Measurements from ENCODE around the gene SOX21. TPM values are rescaled to one million over a fixed set of nuclear protein-coding genes. Genes with fewer than 3 reads are reported as not detected.

Gene SOX21
- total RNA-seq, 4 donors from 2014 or later: not detected

- H3K4me3 ChIP-seq: no peak overlapping the region
- H3K4me1 ChIP-seq: no peaks in the 10 kb centered on the region
- H3K27ac ChIP-seq: no peak overlapping the region
- no peaks in the 10 kb centered on the region for H3K27me3 ChIP-seq
- TF ChIP-seq POLR2A (IDR thresholded peaks at IDR 0.05): no peak
- TF ChIP-seq CTCF (IDR thresholded peaks at IDR 0.05): no peak
- no peak for TF ChIP-seq EP300 (IDR thresholded peaks at IDR 0.05)
- H3K9me3 ChIP-seq: no peaks in the 10 kb centered on the region
- H3K36me3 ChIP-seq: no peaks in the 10 kb centered on the region
- 64 to 72% methylated on average over 2 of the region's 2 CpGs for WGBS, 2 donors
- DNase-seq (ENCODE audit: low spot score in 2 of 2): no peak
These were observed 45.2 kb downstream of the SOX21 start for GRCh38 chr13:94667190-94667589.

GRCh38 chr13:94666065-94666464, 46.3 kb downstream of the SOX21 start:
- TF ChIP-seq POLR2A (IDR thresholded peaks at IDR 0.05) (no peak), CTCF (IDR thresholded peaks at IDR 0.05) (no peak), EP300 (IDR thresholded peaks at IDR 0.05) (no peak)
- no peak overlapping the region for H3K4me3 ChIP-seq
- no peak overlapping the region for H3K27ac ChIP-seq
- H3K36me3 ChIP-seq: no peaks in the 10 kb centered on the region
- H3K4me1 ChIP-seq: peaks cover 0 to under 1% (median 0%) of the 10 kb centered on the region in 4 donors
- 87 to 91% methylated on average over 7 of the region's 7 CpGs for WGBS, 2 donors
- DNase-seq (ENCODE audit: low spot score in 2 of 2): no peak
- no peaks in the 10 kb centered on the region for H3K27me3 ChIP-seq
- no peaks in the 10 kb centered on the region for H3K9me3 ChIP-seq

GRCh38 chr13:94664889-94665288, 47.5 kb downstream of the SOX21 start:
- Histone ChIP-seq H3K4me3 (no peak overlapping the region), H3K27me3 (no peaks in the 10 kb centered on the region), H3K36me3 (no peaks in the 10 kb centered on the region), H3K27ac (no peak overlapping the region), H3K9me3 (no peaks in the 10 kb centered on the region), H3K4me1 (peaks cover 0 to 3% (median 0%) of the 10 kb centered on the region in 4 donors)
- WGBS, 2 donors: 68 to 73% methylated on average over 7 of the region's 7 CpGs
- DNase-seq (ENCODE audit: low spot score in 2 of 2): no peak
- TF ChIP-seq EP300 (IDR thresholded peaks at IDR 0.05) (no peak), POLR2A (IDR thresholded peaks at IDR 0.05) (no peak), CTCF (IDR thresholded peaks at IDR 0.05) (no peak)

- peaks cover 0 to 3% (median 0%) of the 10 kb centered on the region in 4 donors for H3K4me1 ChIP-seq
- no peak overlapping the region for H3K4me3 ChIP-seq
- H3K36me3 ChIP-seq: no peaks in the 10 kb centered on the region
- no peak for DNase-seq (ENCODE audit: low spot score in 2 of 2)
- no peak overlapping the region for H3K27ac ChIP-seq
- no peaks in the 10 kb centered on the region for H3K9me3 ChIP-seq
- WGBS, 2 donors: 45 to 59% methylated on average over 12 of the region's 12 CpGs
- TF ChIP-seq EP300 (IDR thresholded peaks at IDR 0.05) (no peak), POLR2A (IDR thresholded peaks at IDR 0.05) (no peak), CTCF (IDR thresholded peaks at IDR 0.05) (no peak)
- no peaks in the 10 kb centered on the region for H3K27me3 ChIP-seq
These were observed 49.9 kb downstream of the SOX21 start for GRCh38 chr13:94662274-94662945.

- WGBS, 2 donors: 31 to 42% methylated on average over 5 of the region's 5 CpGs
- no peak for DNase-seq (ENCODE audit: low spot score in 2 of 2)
- H3K36me3 ChIP-seq: no peaks in the 10 kb centered on the region
- H3K27me3 ChIP-seq: no peaks in the 10 kb centered on the region
- H3K4me3 ChIP-seq: no peak overlapping the region
- H3K9me3 ChIP-seq: peaks cover 0 to under 1% (median 0%) of the 10 kb centered on the region in 4 donors
- H3K4me1 ChIP-seq: peaks cover 0 to 3% (median 0%) of the 10 kb centered on the region in 4 donors
- no peak overlapping the region for H3K27ac ChIP-seq
- TF ChIP-seq POLR2A (IDR thresholded peaks at IDR 0.05) (no peak), CTCF (IDR thresholded peaks at IDR 0.05) (no peak), EP300 (IDR thresholded peaks at IDR 0.05) (no peak)
These were observed 50.9 kb downstream of the SOX21 start for GRCh38 chr13:94661406-94661805.
